Measurements from ENCODE around the gene YPEL2.
A peak's percentile ranks its signal among the peaks of the same experiment; 100 is the strongest.

The YPEL2 gene

GRCh38 chr17:59436900-59437299 lies 105.4 kb downstream of the YPEL2 start:
- no peak for DNase-seq
- no peaks in the 10 kb centered on the region for H3K36me3 ChIP-seq (ENCODE audit: control insufficient read depth in 4 of 4, insufficient read depth in 4 of 4, low read length in 3 of 4)
- H3K4me1 ChIP-seq (ENCODE audit: control extremely low read depth in 1 of 4, control insufficient read depth in 4 of 4, insufficient read depth in 4 of 4, low read length in 3 of 4), result peaks cover 7 to 36% (median 24%) of the 10 kb centered on the region in 4 experiments
- no peak overlapping the region for H3K4me3 ChIP-seq (ENCODE audit: control insufficient read depth in 1 of 7, extremely low read depth in 1 of 7, insufficient read depth in 4 of 7, low read depth in 2 of 7, low read length in 6 of 7)
- no peak overlapping the region for H3K27ac ChIP-seq (ENCODE audit: insufficient read depth in 1 of 2, low read depth in 1 of 2, low read length in 2 of 2, poor library complexity in 1 of 2, severe bottlenecking in 2 of 2)
- 92% methylated on average over 2 of the region's 4 CpGs for WGBS (ENCODE audit: insufficient coverage)
- ChIA-PET CTCF (interaction anchor here (1.8 to 10.3 kb wide), 3 partner anchors 12 to 121 kb away, joined by 5 to 128 read pairs (median 68); partner anchors contain the start of gene YPEL2), POLR2A (interaction anchor here (1.1 kb wide), 1 partner anchor 107 kb away, joined by 3 read pairs; no protein-coding TSS in a partner anchor)
- H3K9me3 ChIP-seq (ENCODE audit: control extremely low read depth in 1 of 5, control insufficient read depth in 4 of 5, insufficient read depth in 2 of 5, low read depth in 1 of 5, low read length in 4 of 5), result peaks cover 0 to 5% (median 0%) of the 10 kb centered on the region in 5 experiments
- peaks cover 0 to 3% (median 0%) of the 10 kb centered on the region in 5 experiments for H3K27me3 ChIP-seq (replicated peaks in 2 of 5; ENCODE audit: control insufficient read depth in 4 of 5, insufficient read depth in 5 of 5, low read length in 4 of 5)

DNA sequence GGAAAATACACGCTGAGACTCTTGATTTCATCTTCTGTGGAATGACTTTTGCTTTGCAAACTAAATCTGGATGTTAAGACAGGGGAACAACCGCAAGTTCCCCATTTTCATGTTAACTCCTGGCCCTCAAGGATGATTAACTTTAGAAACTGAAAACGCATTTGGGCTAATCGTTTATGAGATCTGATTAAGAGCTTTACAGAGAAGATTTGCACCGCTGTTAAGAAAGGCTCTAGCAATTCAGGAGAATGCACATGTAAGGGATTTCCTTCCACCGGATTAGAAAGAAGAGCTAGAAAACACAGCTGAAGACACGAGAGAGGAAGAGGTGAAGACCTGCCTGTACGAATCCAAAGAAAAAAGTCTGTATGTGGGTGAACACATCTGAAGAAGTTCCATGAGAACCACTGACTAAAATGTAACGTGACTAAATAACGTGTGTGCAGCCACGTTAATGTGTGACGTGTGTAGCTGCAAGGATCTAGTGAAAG lies 106.4 kb downstream of the YPEL2 start:
- H3K9me3 ChIP-seq (ENCODE audit: control extremely low read depth in 1 of 5, control insufficient read depth in 4 of 5, insufficient read depth in 2 of 5, low read depth in 1 of 5, low read length in 4 of 5), result peaks cover 0 to under 1% (median 0%) of the 10 kb centered on the region in 5 experiments
- peaks cover 0 to 3% (median 0%) of the 10 kb centered on the region in 5 experiments for H3K27me3 ChIP-seq (replicated peaks in 2 of 5; ENCODE audit: control insufficient read depth in 4 of 5, insufficient read depth in 5 of 5, low read length in 4 of 5)
- 1% methylated on average over 8 of the region's 12 CpGs for WGBS (ENCODE audit: insufficient coverage)
- peak; percentile 68 to 94 (median 91) for DNase-seq
- peak overlapping the region in 4 of 7 experiments; percentile 1 to 55 (median 32) for H3K4me3 ChIP-seq (ENCODE audit: control insufficient read depth in 1 of 7, extremely low read depth in 1 of 7, insufficient read depth in 4 of 7, low read depth in 2 of 7, low read length in 6 of 7)
- ChIA-PET POLR2A (interaction anchor here (0.6 to 1.1 kb wide), 2 partner anchors 58 to 108 kb away, joined by 3 read pairs; no protein-coding TSS in a partner anchor), CTCF (interaction anchor here (1.1 to 10.3 kb wide), 3 partner anchors 10 to 122 kb away, joined by 3 to 128 read pairs (median 68); partner anchors contain the start of gene YPEL2)
- peaks cover 7 to 36% (median 24%) of the 10 kb centered on the region in 4 experiments for H3K4me1 ChIP-seq (ENCODE audit: control extremely low read depth in 1 of 4, control insufficient read depth in 4 of 4, insufficient read depth in 4 of 4, low read length in 3 of 4)
- no peak overlapping the region for H3K27ac ChIP-seq (ENCODE audit: insufficient read depth in 1 of 2, low read depth in 1 of 2, low read length in 2 of 2, poor library complexity in 1 of 2, severe bottlenecking in 2 of 2)
- no peaks in the 10 kb centered on the region for H3K36me3 ChIP-seq (ENCODE audit: control insufficient read depth in 4 of 4, insufficient read depth in 4 of 4, low read length in 3 of 4)

GRCh38 chr17:59439262-59439661 lies 107.8 kb downstream of the YPEL2 start:
- no peaks in the 10 kb centered on the region for H3K36me3 ChIP-seq (ENCODE audit: control insufficient read depth in 4 of 4, insufficient read depth in 4 of 4, low read length in 3 of 4)
- WGBS (ENCODE audit: insufficient coverage), result 100% methylated on average over 3 of the region's 4 CpGs
- no peak for DNase-seq
- ChIA-PET CTCF (interaction anchor here (0.7 to 10.3 kb wide), 13 partner anchors 13 to 219 kb away, joined by 3 to 128 read pairs (median 4); partner anchors contain the start of genes GDPD1 and YPEL2), POLR2A (no interaction called here)
- peaks cover 7 to 36% (median 24%) of the 10 kb centered on the region in 4 experiments for H3K4me1 ChIP-seq (ENCODE audit: control extremely low read depth in 1 of 4, control insufficient read depth in 4 of 4, insufficient read depth in 4 of 4, low read length in 3 of 4)
- no peak overlapping the region for H3K27ac ChIP-seq (ENCODE audit: insufficient read depth in 1 of 2, low read depth in 1 of 2, low read length in 2 of 2, poor library complexity in 1 of 2, severe bottlenecking in 2 of 2)
- H3K4me3 ChIP-seq (ENCODE audit: control insufficient read depth in 1 of 7, extremely low read depth in 1 of 7, insufficient read depth in 4 of 7, low read depth in 2 of 7, low read length in 6 of 7), result no peak overlapping the region
- no peaks in the 10 kb centered on the region for H3K9me3 ChIP-seq (ENCODE audit: control extremely low read depth in 1 of 5, control insufficient read depth in 4 of 5, insufficient read depth in 2 of 5, low read depth in 1 of 5, low read length in 4 of 5)
- H3K27me3 ChIP-seq (replicated peaks in 2 of 5; ENCODE audit: control insufficient read depth in 4 of 5, insufficient read depth in 5 of 5, low read length in 4 of 5), result peaks cover 0 to 3% (median 0%) of the 10 kb centered on the region in 5 experiments

DNA sequence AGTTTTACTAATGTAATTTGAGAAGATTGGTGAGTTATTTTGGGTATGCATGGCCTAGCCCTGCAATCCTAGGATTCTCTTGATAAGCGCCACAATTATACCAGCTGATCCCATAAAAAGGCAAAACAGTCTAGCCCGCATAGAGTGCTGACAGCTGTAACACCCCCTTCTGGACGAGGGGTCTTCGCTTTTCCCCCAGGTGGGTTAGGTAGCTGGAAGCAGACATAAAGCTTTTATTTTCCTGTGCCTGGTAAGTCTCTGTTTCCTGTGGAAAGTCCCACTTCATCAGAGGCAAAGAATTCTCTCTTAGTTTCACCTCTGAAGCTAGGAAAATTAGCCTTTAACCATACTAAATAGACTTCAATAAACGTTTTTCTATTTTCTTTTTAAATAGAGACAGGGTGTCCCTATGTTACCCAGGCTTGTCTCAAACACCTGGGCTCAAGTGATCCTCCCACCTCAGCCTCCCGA lies 108.3 kb downstream of the YPEL2 start:
- Histone ChIP-seq H3K27ac (ENCODE audit: insufficient read depth in 1 of 2, low read depth in 1 of 2, low read length in 2 of 2, poor library complexity in 1 of 2, severe bottlenecking in 2 of 2) (no peak overlapping the region), H3K27me3 (replicated peaks in 2 of 5; ENCODE audit: control insufficient read depth in 4 of 5, insufficient read depth in 5 of 5, low read length in 4 of 5) (peaks cover 0 to 3% (median 0%) of the 10 kb centered on the region in 5 experiments), H3K4me1 (ENCODE audit: control extremely low read depth in 1 of 4, control insufficient read depth in 4 of 4, insufficient read depth in 4 of 4, low read length in 3 of 4) (peaks cover 7 to 36% (median 25%) of the 10 kb centered on the region in 4 experiments), H3K9me3 (ENCODE audit: control extremely low read depth in 1 of 5, control insufficient read depth in 4 of 5, insufficient read depth in 2 of 5, low read depth in 1 of 5, low read length in 4 of 5) (no peaks in the 10 kb centered on the region), H3K36me3 (ENCODE audit: control insufficient read depth in 4 of 4, insufficient read depth in 4 of 4, low read length in 3 of 4) (no peaks in the 10 kb centered on the region), H3K4me3 (ENCODE audit: control insufficient read depth in 1 of 7, extremely low read depth in 1 of 7, insufficient read depth in 4 of 7, low read depth in 2 of 7, low read length in 6 of 7) (no peak overlapping the region)
- 76% methylated on average over 5 of the region's 6 CpGs for WGBS (ENCODE audit: insufficient coverage)
- POLR2A ChIA-PET, result no interaction called here
- CTCF ChIA-PET, result interaction anchor here (0.7 to 10.3 kb wide), 13 partner anchors 12 to 220 kb away, joined by 3 to 128 read pairs (median 4); partner anchors contain the start of genes GDPD1 and YPEL2
- DNase-seq, result no peak

- DNase-seq, result peak; percentile 90 to 95 (median 91)
- WGBS (ENCODE audit: insufficient coverage), result 15% methylated on average over 8 of the region's 10 CpGs
- H3K9me3 ChIP-seq (ENCODE audit: control extremely low read depth in 1 of 5, control insufficient read depth in 4 of 5, insufficient read depth in 2 of 5, low read depth in 1 of 5, low read length in 4 of 5), result no peaks in the 10 kb centered on the region
- peaks cover 7 to 36% (median 27%) of the 10 kb centered on the region in 4 experiments for H3K4me1 ChIP-seq (ENCODE audit: control extremely low read depth in 1 of 4, control insufficient read depth in 4 of 4, insufficient read depth in 4 of 4, low read length in 3 of 4)
- no peaks in the 10 kb centered on the region for H3K27me3 ChIP-seq (replicated peaks in 2 of 5; ENCODE audit: control insufficient read depth in 4 of 5, insufficient read depth in 5 of 5, low read length in 4 of 5)
- CTCF ChIA-PET, result interaction anchor here (0.7 to 10.3 kb wide), 12 partner anchors 10 to 219 kb away, joined by 3 to 128 read pairs (median 4); partner anchors contain the start of gene YPEL2
- POLR2A ChIA-PET, result interaction anchor here (0.6 kb wide), 1 partner anchor 114 kb away, joined by 3 read pairs; no protein-coding TSS in a partner anchor
- no peak overlapping the region for H3K27ac ChIP-seq (ENCODE audit: insufficient read depth in 1 of 2, low read depth in 1 of 2, low read length in 2 of 2, poor library complexity in 1 of 2, severe bottlenecking in 2 of 2)
- H3K36me3 ChIP-seq (ENCODE audit: control insufficient read depth in 4 of 4, insufficient read depth in 4 of 4, low read length in 3 of 4), result no peaks in the 10 kb centered on the region
- H3K4me3 ChIP-seq (ENCODE audit: control insufficient read depth in 1 of 7, extremely low read depth in 1 of 7, insufficient read depth in 4 of 7, low read depth in 2 of 7, low read length in 6 of 7), result no peak overlapping the region
These were observed 109.5 kb downstream of the YPEL2 start for GRCh38 chr17:59440757-59441463.

DNA sequence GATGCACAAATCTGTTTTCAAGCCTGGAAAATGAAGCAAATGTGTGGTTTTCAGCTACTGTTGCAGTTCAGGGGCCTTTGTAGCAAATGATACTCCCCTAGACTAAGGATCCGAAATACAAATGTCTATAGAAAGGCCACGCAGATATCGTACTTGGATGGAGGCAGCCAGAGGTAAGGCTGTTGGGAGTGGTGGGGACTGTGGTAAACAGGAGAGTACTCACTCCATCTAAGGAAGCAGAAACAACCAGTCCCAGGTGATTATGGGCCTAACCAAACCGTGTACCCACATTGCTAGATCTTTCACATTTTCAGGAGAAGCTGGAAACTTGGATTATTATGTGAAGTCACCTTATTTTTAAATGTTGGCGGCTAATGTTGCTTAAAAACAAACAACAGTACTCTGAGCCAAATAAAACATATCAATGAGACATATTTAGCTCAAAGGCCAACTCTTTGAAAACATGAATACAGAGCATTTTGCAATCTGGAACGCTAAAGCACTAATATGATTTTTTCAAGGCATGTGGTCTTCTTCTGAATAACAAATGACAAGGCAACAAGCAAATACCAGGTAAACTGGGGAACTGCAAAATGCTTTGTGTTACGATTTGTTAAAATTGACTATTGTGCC lies 110.1 kb downstream of the YPEL2 start:
- Histone ChIP-seq H3K36me3 (ENCODE audit: control insufficient read depth in 4 of 4, insufficient read depth in 4 of 4, low read length in 3 of 4) (no peaks in the 10 kb centered on the region), H3K27me3 (replicated peaks in 2 of 5; ENCODE audit: control insufficient read depth in 4 of 5, insufficient read depth in 5 of 5, low read length in 4 of 5) (no peaks in the 10 kb centered on the region), H3K4me3 (ENCODE audit: control insufficient read depth in 1 of 7, extremely low read depth in 1 of 7, insufficient read depth in 4 of 7, low read depth in 2 of 7, low read length in 6 of 7) (no peak overlapping the region), H3K27ac (ENCODE audit: insufficient read depth in 1 of 2, low read depth in 1 of 2, low read length in 2 of 2, poor library complexity in 1 of 2, severe bottlenecking in 2 of 2) (no peak overlapping the region), H3K9me3 (ENCODE audit: control extremely low read depth in 1 of 5, control insufficient read depth in 4 of 5, insufficient read depth in 2 of 5, low read depth in 1 of 5, low read length in 4 of 5) (no peaks in the 10 kb centered on the region), H3K4me1 (ENCODE audit: control extremely low read depth in 1 of 4, control insufficient read depth in 4 of 4, insufficient read depth in 4 of 4, low read length in 3 of 4) (peaks cover 7 to 36% (median 27%) of the 10 kb centered on the region in 4 experiments)
- ChIA-PET CTCF (interaction anchor here (0.7 to 10.3 kb wide), 15 partner anchors 10 to 220 kb away, joined by 3 to 128 read pairs (median 4); partner anchors contain the start of gene YPEL2), POLR2A (interaction anchor here (0.6 kb wide), 1 partner anchor 115 kb away, joined by 3 read pairs; no protein-coding TSS in a partner anchor)
- 95% methylated on average over 4 of the region's 7 CpGs for WGBS (ENCODE audit: insufficient coverage)
- DNase-seq, result no peak
